Bronchial epithelial cell (primary cell): ENCODE data around the gene NANS. TPM values are rescaled to one million over a fixed set of nuclear protein-coding genes. Genes with fewer than 3 reads are reported as not detected.

Source experiments
- DNase-seq: peaks from one replicate; pipeline ENCODE4 v3.0.0-alpha.2; 2010; ENCODE audit warnings: low read depth
- FAIRE-seq: peaks from 2 replicates; lab custom pipeline; 2011; peaks lifted over from hg19 to GRCh38; lab: Jason Lieb, UNC
- H3K27me3 ChIP-seq: 2 replicates; pipeline ENCODE4 v1.5.1; 2011; ENCODE audit warnings: low read length; ENCODE audit not compliant: control insufficient read depth, insufficient read depth
- H3K36me3 ChIP-seq: 2 replicates; pipeline ENCODE4 v1.5.1; 2011; ENCODE audit warnings: low read length; ENCODE audit not compliant: control insufficient read depth, insufficient read depth
- H3K4me3 ChIP-seq: 2 replicates; pipeline ENCODE4 v1.5.1; 2011; ENCODE audit warnings: mild to moderate bottlenecking, low read depth, low read length, control low read depth
- total RNA-seq: library from RNA; depleted of rRNA; stranded (reverse); fragments of >200 nt; gene quantifications from 2 replicates; pipeline ENCODE4 v1.2.1, GENCODE V29; 2014
- TF ChIP-seq, protein P1 (sequence below): IDR thresholded peaks from 2 replicates; pipeline ENCODE4 v1.5.1; 2011; ENCODE audit warnings: mild to moderate bottlenecking, moderate library complexity, low read length, control low read depth, inconsistent platforms; ENCODE audit not compliant: insufficient read depth, severe bottlenecking

NANS gene
- total RNA-seq, 1 donor from 2014 or later: 118 TPM

DNA sequence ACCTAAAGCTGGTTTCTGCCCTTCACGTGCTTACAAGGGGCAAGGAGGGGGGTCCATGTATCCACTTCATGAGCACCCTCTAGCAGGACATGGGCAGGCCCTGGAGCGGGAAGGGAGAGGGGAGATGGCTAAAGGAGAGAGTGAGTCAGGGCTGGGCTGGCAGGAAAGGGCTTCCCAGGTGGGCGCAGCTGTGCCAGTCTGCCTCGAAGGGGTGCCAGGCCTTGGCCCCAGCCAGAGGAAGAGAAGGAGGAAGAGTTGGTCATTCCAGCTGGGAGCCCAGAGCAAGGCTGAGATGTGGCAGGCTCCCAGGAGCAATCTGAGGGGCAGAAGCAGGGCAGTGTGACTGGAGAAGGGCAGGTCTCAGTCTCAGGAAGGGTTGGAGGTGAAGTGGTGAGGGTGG, 37.8 kb downstream of the NANS start:
- TF ChIP-seq, protein P1, sequence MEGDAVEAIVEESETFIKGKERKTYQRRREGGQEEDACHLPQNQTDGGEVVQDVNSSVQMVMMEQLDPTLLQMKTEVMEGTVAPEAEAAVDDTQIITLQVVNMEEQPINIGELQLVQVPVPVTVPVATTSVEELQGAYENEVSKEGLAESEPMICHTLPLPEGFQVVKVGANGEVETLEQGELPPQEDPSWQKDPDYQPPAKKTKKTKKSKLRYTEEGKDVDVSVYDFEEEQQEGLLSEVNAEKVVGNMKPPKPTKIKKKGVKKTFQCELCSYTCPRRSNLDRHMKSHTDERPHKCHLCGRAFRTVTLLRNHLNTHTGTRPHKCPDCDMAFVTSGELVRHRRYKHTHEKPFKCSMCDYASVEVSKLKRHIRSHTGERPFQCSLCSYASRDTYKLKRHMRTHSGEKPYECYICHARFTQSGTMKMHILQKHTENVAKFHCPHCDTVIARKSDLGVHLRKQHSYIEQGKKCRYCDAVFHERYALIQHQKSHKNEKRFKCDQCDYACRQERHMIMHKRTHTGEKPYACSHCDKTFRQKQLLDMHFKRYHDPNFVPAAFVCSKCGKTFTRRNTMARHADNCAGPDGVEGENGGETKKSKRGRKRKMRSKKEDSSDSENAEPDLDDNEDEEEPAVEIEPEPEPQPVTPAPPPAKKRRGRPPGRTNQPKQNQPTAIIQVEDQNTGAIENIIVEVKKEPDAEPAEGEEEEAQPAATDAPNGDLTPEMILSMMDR: no peak
- DNase-seq: no peak
- no peak overlapping the region for H3K4me3 ChIP-seq
- H3K36me3 ChIP-seq: peaks cover 7% of the 10 kb centered on the region
- FAIRE-seq: no peak
- H3K27me3 ChIP-seq: no peaks in the 10 kb centered on the region

DNA sequence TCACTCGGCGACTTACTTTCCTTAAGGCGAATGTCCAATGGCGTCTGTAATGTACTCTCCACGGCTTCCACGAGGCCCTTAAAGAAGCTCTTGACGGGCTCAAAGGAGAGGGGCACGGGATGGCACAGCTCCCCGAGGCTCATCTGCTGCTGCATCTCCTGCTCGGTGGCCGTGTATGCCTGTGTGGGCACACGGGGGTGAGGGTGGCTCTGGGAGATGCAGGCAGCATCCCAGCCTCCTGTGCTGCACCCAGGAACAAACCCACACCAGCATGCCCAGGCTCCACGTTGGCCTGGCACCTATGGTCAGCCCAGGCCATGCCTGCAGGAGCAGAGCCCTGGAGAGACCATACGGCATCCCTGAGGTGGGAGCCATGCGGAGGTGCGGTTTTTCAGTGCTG, 38.3 kb downstream of the NANS start:
- Histone ChIP-seq H3K27me3 (no peaks in the 10 kb centered on the region), H3K36me3 (peaks cover 7% of the 10 kb centered on the region), H3K4me3 (no peak overlapping the region)
- DNase-seq (no peak), FAIRE-seq (no peak)
- TF ChIP-seq, protein P1: no peak

DNA sequence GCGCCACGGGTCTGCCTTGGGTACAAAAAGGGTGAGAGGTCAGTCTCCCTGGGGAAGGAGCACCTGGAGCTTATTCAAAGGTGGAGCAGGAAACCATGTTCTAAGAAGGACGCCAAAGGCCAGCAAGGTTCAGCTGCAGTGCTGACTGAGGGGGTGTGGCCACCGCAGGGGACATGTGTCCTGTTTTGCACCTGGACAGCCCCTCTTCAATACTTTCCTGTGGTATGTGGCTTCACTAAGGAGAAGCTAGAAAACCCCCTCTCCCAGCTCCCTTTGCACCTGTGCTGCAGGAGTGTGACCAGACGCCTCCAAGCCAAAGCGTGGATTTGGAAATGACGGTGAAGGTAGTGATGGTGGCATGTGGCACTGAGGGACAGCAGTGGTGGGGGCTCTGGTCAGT, 38.9 kb downstream of the NANS start:
- H3K27me3 ChIP-seq: no peaks in the 10 kb centered on the region
- no peak for FAIRE-seq
- H3K36me3 ChIP-seq: peaks cover 7% of the 10 kb centered on the region
- no peak overlapping the region for H3K4me3 ChIP-seq
- TF ChIP-seq, protein P1: no peak
- DNase-seq: no peak

DNA sequence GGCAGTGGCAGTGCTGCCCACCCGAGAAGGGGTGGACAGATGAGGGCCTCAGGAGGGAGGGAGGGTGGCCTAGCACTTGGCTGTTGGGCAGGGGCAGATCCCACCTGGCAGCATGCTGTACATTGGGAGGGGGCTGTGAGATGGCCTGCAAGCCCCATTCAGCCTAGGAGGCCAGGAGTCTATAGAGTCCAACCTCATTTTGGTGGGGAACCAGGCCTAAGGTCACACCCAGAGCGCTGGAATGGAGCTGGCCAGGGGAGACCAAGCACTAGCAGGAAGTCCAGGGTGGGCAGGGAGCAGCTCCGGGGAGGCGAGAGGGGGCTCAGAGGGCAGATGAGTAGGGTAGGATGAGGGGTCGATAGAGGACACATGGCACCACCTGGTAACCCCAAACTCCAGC, 39.6 kb downstream of the NANS start:
- Histone ChIP-seq H3K4me3 (no peak overlapping the region), H3K27me3 (no peaks in the 10 kb centered on the region), H3K36me3 (peaks cover 7% of the 10 kb centered on the region)
- DNase-seq (no peak), FAIRE-seq (no peak)
- TF ChIP-seq, protein P1: no peak

DNA sequence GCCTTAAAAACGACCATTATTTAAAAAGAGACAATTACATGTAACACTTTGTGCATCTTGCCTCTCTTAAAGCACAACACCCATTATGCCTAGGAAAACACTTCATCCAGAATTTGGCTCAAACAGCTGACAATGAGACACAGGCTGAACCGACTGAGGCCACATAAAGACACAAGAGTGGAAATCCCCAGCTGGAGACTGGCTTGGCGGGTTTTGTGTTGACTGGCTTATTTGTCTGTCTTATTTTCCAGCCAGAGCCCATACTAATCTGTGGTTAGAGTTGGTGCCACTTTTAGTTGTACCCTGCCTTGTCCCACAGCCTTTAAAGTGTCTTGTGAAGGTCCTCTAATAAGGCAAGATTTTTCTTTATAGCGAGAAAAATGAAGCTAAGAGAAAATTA, 41.3 kb downstream of the NANS start:
- no peak for FAIRE-seq
- H3K27me3 ChIP-seq: no peaks in the 10 kb centered on the region
- TF ChIP-seq, protein P1: no peak
- peak; percentile 77 for DNase-seq
- H3K4me3 ChIP-seq: no peak overlapping the region
- peaks cover 7% of the 10 kb centered on the region for H3K36me3 ChIP-seq

DNA sequence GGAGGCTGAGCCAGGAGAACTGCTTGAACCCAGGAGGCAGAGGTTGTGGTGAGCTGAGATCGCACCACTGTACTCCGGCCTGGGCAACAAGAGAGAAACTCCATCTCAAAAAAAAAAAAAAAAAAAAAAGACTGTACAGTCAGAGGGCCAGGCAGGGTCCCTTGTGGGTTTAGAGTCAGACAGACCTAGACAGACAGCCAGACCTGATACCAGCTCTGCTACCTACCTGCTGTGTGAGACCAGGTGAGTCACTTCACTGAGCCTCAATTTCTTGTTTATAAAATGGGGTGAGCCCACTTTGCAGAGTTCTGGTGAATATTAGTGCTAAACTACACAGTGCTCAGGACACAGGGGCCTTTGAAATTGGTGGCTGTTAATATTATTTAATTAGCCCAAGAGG, 42.8 kb downstream of the NANS start:
- no peak overlapping the region for H3K4me3 ChIP-seq
- no peaks in the 10 kb centered on the region for H3K27me3 ChIP-seq
- FAIRE-seq (no peak), DNase-seq (peak; percentile 51)
- TF ChIP-seq, protein P1: no peak
- peaks cover 6% of the 10 kb centered on the region for H3K36me3 ChIP-seq
